PFSK-1 (cell line): ENCODE measurements around the gene CASZ1.

Experiments used
- FOXP2 ChIP-seq: optimal IDR thresholded peaks from 2 replicates; pipeline ENCODE3; 2011; ENCODE audit warnings: borderline replicate concordance, control low read depth, inconsistent platforms; ENCODE audit not compliant: insufficient read depth; ENCODE audit errors: extremely low read length, extremely low read depth
- POLR2AphosphoS5 ChIP-seq: IDR thresholded peaks from 2 replicates; pipeline ENCODE4 v1.6.1; 2012; ENCODE audit warnings: low read depth, mild to moderate bottlenecking, control low read depth, low read length, moderate library complexity
- SIN3A ChIP-seq: IDR thresholded peaks from 2 replicates; pipeline ENCODE4 v1.6.1; 2012; ENCODE audit warnings: mild to moderate bottlenecking, low read length, moderate library complexity, borderline replicate concordance; ENCODE audit not compliant: insufficient read depth
- TAF1 ChIP-seq: IDR thresholded peaks from 2 replicates; pipeline ENCODE4 v1.6.1; 2012; ENCODE audit warnings: low read length, control low read depth, borderline replicate concordance; ENCODE audit not compliant: insufficient read depth
- TF ChIP-seq, protein P1 (sequence below), 2 experiments: IDR thresholded peaks; 2 replicates each; pipeline versions ENCODE4 v1.6.1 to v1.8.0; 2011 to 2012; ENCODE audit warnings: low read depth in 2 of 2, low read length in 2 of 2, control low read depth in 1 of 2, inconsistent platforms in 1 of 2, mild to moderate bottlenecking in 1 of 2, moderate library complexity in 1 of 2; ENCODE audit not compliant: insufficient read depth in 1 of 2

The CASZ1 gene

GRCh38 chr1:10829067-10829818, 32.8 kb upstream of the CASZ1 start:
- TF ChIP-seq, protein P1, sequence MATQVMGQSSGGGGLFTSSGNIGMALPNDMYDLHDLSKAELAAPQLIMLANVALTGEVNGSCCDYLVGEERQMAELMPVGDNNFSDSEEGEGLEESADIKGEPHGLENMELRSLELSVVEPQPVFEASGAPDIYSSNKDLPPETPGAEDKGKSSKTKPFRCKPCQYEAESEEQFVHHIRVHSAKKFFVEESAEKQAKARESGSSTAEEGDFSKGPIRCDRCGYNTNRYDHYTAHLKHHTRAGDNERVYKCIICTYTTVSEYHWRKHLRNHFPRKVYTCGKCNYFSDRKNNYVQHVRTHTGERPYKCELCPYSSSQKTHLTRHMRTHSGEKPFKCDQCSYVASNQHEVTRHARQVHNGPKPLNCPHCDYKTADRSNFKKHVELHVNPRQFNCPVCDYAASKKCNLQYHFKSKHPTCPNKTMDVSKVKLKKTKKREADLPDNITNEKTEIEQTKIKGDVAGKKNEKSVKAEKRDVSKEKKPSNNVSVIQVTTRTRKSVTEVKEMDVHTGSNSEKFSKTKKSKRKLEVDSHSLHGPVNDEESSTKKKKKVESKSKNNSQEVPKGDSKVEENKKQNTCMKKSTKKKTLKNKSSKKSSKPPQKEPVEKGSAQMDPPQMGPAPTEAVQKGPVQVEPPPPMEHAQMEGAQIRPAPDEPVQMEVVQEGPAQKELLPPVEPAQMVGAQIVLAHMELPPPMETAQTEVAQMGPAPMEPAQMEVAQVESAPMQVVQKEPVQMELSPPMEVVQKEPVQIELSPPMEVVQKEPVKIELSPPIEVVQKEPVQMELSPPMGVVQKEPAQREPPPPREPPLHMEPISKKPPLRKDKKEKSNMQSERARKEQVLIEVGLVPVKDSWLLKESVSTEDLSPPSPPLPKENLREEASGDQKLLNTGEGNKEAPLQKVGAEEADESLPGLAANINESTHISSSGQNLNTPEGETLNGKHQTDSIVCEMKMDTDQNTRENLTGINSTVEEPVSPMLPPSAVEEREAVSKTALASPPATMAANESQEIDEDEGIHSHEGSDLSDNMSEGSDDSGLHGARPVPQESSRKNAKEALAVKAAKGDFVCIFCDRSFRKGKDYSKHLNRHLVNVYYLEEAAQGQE (IDR thresholded peaks at IDR 0.05; ENCODE audit: insufficient read depth in 1 of 2, low read depth in 2 of 2, low read length in 2 of 2), result no peak
- TF ChIP-seq SIN3A (no peak), POLR2AphosphoS5 (no peak), FOXP2 (no peak), TAF1 (no peak)

GRCh38 chr1:10827377-10828333, 31.2 kb upstream of the CASZ1 start:
- no peak for TF ChIP-seq FOXP2
- TF ChIP-seq POLR2AphosphoS5, result no peak
- TF ChIP-seq SIN3A, result no peak
- no peak for TF ChIP-seq TAF1

- no peak for TF ChIP-seq FOXP2
- no peak for TF ChIP-seq SIN3A
- no peak for TF ChIP-seq TAF1
- TF ChIP-seq, protein P1 (IDR thresholded peaks at IDR 0.05; ENCODE audit: insufficient read depth in 1 of 2, low read depth in 2 of 2, low read length in 2 of 2), result no peak
- TF ChIP-seq POLR2AphosphoS5, result no peak
These were observed 29.1 kb upstream of the CASZ1 start for GRCh38 chr1:10825592-10825991.

GRCh38 chr1:10824821-10825540, 28.5 kb upstream of the CASZ1 start:
- no peak for TF ChIP-seq FOXP2
- TF ChIP-seq SIN3A, result no peak
- TF ChIP-seq, protein P1 (IDR thresholded peaks at IDR 0.05; ENCODE audit: insufficient read depth in 1 of 2, low read depth in 2 of 2, low read length in 2 of 2), result no peak
- no peak for TF ChIP-seq TAF1
- TF ChIP-seq POLR2AphosphoS5, result no peak

DNA sequence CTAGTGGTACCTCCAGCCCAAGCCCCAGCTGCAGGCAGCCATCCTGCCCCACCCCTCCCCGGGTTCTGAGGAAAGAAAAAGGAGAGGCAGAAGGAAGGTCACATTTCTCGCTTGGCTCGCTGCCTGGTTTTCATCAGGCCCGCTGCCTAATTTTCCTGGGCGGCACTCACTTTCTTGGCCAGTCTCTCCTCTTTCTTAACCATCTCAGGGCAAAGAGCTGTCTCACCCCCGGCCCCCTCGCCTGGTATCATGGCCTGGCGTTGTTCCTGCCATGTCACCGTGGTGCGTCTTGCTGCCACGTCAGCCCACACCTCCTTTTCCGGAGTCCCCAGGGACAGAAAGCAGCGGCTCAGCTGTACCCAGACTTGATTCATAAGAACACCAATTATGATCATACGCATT, 26.6 kb upstream of the CASZ1 start:
- TF ChIP-seq, protein P1 (IDR thresholded peaks at IDR 0.05; ENCODE audit: insufficient read depth in 1 of 2, low read depth in 2 of 2, low read length in 2 of 2), result no peak
- TF ChIP-seq SIN3A (no peak), FOXP2 (no peak), TAF1 (no peak), POLR2AphosphoS5 (no peak)
